H9 (cell line): ENCODE measurements around the gene ABHD16B. TPM values are rescaled to one million over a fixed set of nuclear protein-coding genes. Genes with fewer than 3 reads are reported as not detected.
A peak's percentile ranks its signal among the peaks of the same experiment; 100 is the strongest.

Experiments used
- DNase-seq: peaks from one replicate; pipeline ENCODE4 v3.0.0-alpha.2; 2017
- H2AFZ ChIP-seq: one replicate; pipeline ENCODE4 v1.6.1; 2013; ENCODE audit warnings: mild to moderate bottlenecking, low read length, control low read depth, moderate library complexity
- H2AK5ac ChIP-seq: 2 replicates; pipeline ENCODE4 v1.6.1; 2013; ENCODE audit warnings: low read length, control low read depth, mixed read lengths; ENCODE audit not compliant: insufficient read length
- H2BK120ac ChIP-seq: one replicate; pipeline ENCODE4 v1.6.1; 2013; ENCODE audit warnings: low read depth, mild to moderate bottlenecking, low read length, control low read depth, inconsistent platforms; ENCODE audit not compliant: poor library complexity, severe bottlenecking
- H2BK12ac ChIP-seq: 2 replicates; pipeline ENCODE4 v1.6.1; 2013; ENCODE audit warnings: low read length, control low read depth, mixed read lengths, low read depth; ENCODE audit not compliant: insufficient read length
- H2BK15ac ChIP-seq: 2 replicates; pipeline ENCODE4 v1.6.1; 2013; ENCODE audit warnings: low read depth, low read length, control low read depth
- H2BK20ac ChIP-seq: one replicate; pipeline ENCODE4 v1.6.1; 2013; ENCODE audit warnings: low read depth, mild to moderate bottlenecking, low read length, control low read depth, inconsistent platforms; ENCODE audit not compliant: poor library complexity, severe bottlenecking
- H2BK5ac ChIP-seq: 2 replicates; pipeline ENCODE4 v1.6.1; 2013; ENCODE audit warnings: low read length, control low read depth, mixed read lengths; ENCODE audit not compliant: insufficient read length
- H3K14ac ChIP-seq: 2 replicates; pipeline ENCODE4 v1.6.1; 2013; ENCODE audit warnings: low read length, control low read depth; ENCODE audit not compliant: insufficient read depth
- H3K18ac ChIP-seq: 2 replicates; pipeline ENCODE4 v1.6.1; 2013; ENCODE audit warnings: low read depth, mild to moderate bottlenecking, mixed read lengths, low read length, control low read depth; ENCODE audit not compliant: insufficient read length
- H3K23ac ChIP-seq: 2 replicates; pipeline ENCODE4 v1.6.1; 2013; ENCODE audit warnings: low read length, control low read depth, mixed read lengths, low read depth; ENCODE audit not compliant: insufficient read length
- H3K23me2 ChIP-seq: 2 replicates; pipeline ENCODE4 v1.6.1; 2013; ENCODE audit warnings: low read depth, mild to moderate bottlenecking, mixed read lengths, low read length, control low read depth; ENCODE audit not compliant: insufficient read length, poor library complexity, severe bottlenecking
- H3K27ac ChIP-seq: 2 replicates; pipeline ENCODE4 v1.5.1; 2013; ENCODE audit warnings: low read length, control low read depth, mixed read lengths, low read depth; ENCODE audit not compliant: insufficient read length
- H3K27me3 ChIP-seq: 2 replicates; pipeline ENCODE4 v1.6.1; 2013; ENCODE audit warnings: low read length, control low read depth, inconsistent platforms; ENCODE audit not compliant: insufficient read depth
- H3K4ac ChIP-seq: 2 replicates; pipeline ENCODE4 v1.6.1; 2013; ENCODE audit warnings: low read depth, mild to moderate bottlenecking, control low read depth, inconsistent platforms, low read length, moderate library complexity
- H3K4me1 ChIP-seq: 2 replicates; pipeline ENCODE4 v1.6.1; 2013; ENCODE audit warnings: low read length, control low read depth, inconsistent platforms; ENCODE audit not compliant: insufficient read depth
- H3K4me2 ChIP-seq: 2 replicates; pipeline ENCODE4 v1.6.1; 2013; ENCODE audit warnings: low read length, control low read depth, mixed read lengths; ENCODE audit not compliant: insufficient read length, insufficient read depth
- H3K56ac ChIP-seq: 2 replicates; pipeline ENCODE4 v1.6.1; 2013; ENCODE audit warnings: low read depth, mild to moderate bottlenecking, mixed read lengths, low read length, control low read depth; ENCODE audit not compliant: insufficient read length
- H3K79me1 ChIP-seq: 2 replicates; pipeline ENCODE4 v1.6.1; 2013; ENCODE audit warnings: low read depth, mild to moderate bottlenecking, moderate library complexity, low read length, control low read depth, inconsistent platforms; ENCODE audit not compliant: insufficient read depth, poor library complexity, severe bottlenecking
- H3K79me2 ChIP-seq: 2 replicates; pipeline ENCODE4 v1.6.1; 2013; ENCODE audit warnings: low read length, control low read depth, inconsistent platforms; ENCODE audit not compliant: insufficient read depth
- H3K9ac ChIP-seq: 2 replicates; pipeline ENCODE4 v1.6.1; 2013; ENCODE audit warnings: low read length, control low read depth, mixed read lengths; ENCODE audit not compliant: insufficient read length; ENCODE audit errors: extremely low read depth
- H3K9me3 ChIP-seq: one replicate; pipeline ENCODE4 v1.6.1; 2013; ENCODE audit warnings: low read depth, low read length, inconsistent platforms; ENCODE audit not compliant: control insufficient read depth
- H3T11ph ChIP-seq: one replicate; pipeline ENCODE4 v1.6.1; 2013; ENCODE audit warnings: mild to moderate bottlenecking, low read length, control low read depth, inconsistent platforms
- H4K20me1 ChIP-seq: one replicate; pipeline ENCODE4 v1.6.1; 2013; ENCODE audit not compliant: control insufficient read depth, insufficient read length, insufficient read depth
- H4K5ac ChIP-seq: 2 replicates; pipeline ENCODE4 v1.6.1; 2013; ENCODE audit warnings: low read depth, mild to moderate bottlenecking, mixed read lengths, low read length, control low read depth; ENCODE audit not compliant: insufficient read length
- H4K8ac ChIP-seq: replicated peaks from 2 replicates; pipeline ENCODE4 v1.6.1; 2013; ENCODE audit warnings: low read length, control low read depth, mixed read lengths, low read depth; ENCODE audit not compliant: insufficient read length
- H4K91ac ChIP-seq: 2 replicates; pipeline ENCODE4 v1.6.1; 2013; ENCODE audit warnings: low read depth, mild to moderate bottlenecking, moderate library complexity, mixed read lengths, low read length, control low read depth; ENCODE audit not compliant: insufficient read length
- H3K27ac Mint-ChIP-seq, 3 experiments: 2 replicates in 2 of 3; 3 replicates in 1 of 3; pipeline ENCODE4 v1.8.0; 2020 to 2021; ENCODE audit warnings: mixed read lengths in 3 of 3, mild to moderate bottlenecking in 1 of 3, moderate library complexity in 1 of 3
- H3K27me3 Mint-ChIP-seq: 2 replicates; pipeline ENCODE4 v1.8.0; 2021; ENCODE audit warnings: low read depth, mild to moderate bottlenecking, moderate library complexity, mixed read lengths
- H3K36me3 Mint-ChIP-seq, 3 experiments: 2 replicates in 2 of 3; 3 replicates in 1 of 3; pipeline ENCODE4 v1.8.0; 2020 to 2021; ENCODE audit warnings: low read depth in 3 of 3, mixed read lengths in 3 of 3; ENCODE audit not compliant: insufficient read depth in 1 of 3
- H3K4me1 Mint-ChIP-seq, 2 experiments: 2 replicates each; pipeline ENCODE4 v1.8.0; 2020; ENCODE audit warnings: mixed read lengths in 2 of 2
- H3K4me3 Mint-ChIP-seq, 2 experiments: 2 replicates in 1 of 2; 3 replicates in 1 of 2; pipeline ENCODE4 v1.8.0; 2020 to 2021; ENCODE audit warnings: mild to moderate bottlenecking in 2 of 2, mixed read lengths in 2 of 2, moderate library complexity in 1 of 2
- H3K9me3 Mint-ChIP-seq, 2 experiments: 2 replicates in 1 of 2; 3 replicates in 1 of 2; pipeline ENCODE4 v1.8.0; 2020; ENCODE audit warnings: mild to moderate bottlenecking in 2 of 2, mixed read lengths in 2 of 2, moderate library complexity in 1 of 2
- CTCF ChIP-seq: fragments of 200-600 bp; sonication (generic); conservative IDR thresholded peaks from 3 replicates; pipeline ENCODE4 v1.8.0; 2021; ENCODE audit warnings: antibody characterized with exemption, mild to moderate bottlenecking
- WGBS: extraction: QIAGEN DNeasy Blood & Tissue Kit; methylation state at CpG from one replicate; pipeline ENCODE4 v1.1.7; 2013; ENCODE audit warnings: missing lambda C conversion rate, low lambda C conversion rate, mixed read lengths; ENCODE audit not compliant: insufficient read length; ENCODE audit errors: extremely low coverage; 5-methylcytosine and 5-hydroxymethylcytosine counted together
- total RNA-seq: library from RNA; stranded (reverse); gene quantifications from 2 replicates; pipeline ENCODE4 v1.2.1, GENCODE V29; 2021

Gene ABHD16B
- total RNA-seq, 1 experiment from 2014 or later = not detected

- DNase-seq = no peak
- Mint-ChIP-seq H3K27ac (no peak overlapping the region), H3K4me3 (no peak overlapping the region), H3K4me1 (peaks cover 14 to 17% of the 10 kb centered on the region in 2 experiments), H3K36me3 (no peaks in the 10 kb centered on the region), H3K27me3 (peaks cover 10% of the 10 kb centered on the region), H3K9me3 (no peaks in the 10 kb centered on the region)
- H3K56ac ChIP-seq = no peak overlapping the region
- TF ChIP-seq CTCF = no peak
- peak overlapping the region; percentile 15 for H3K18ac ChIP-seq
- H2BK5ac ChIP-seq = peak overlapping the region; percentile 3
- H4K8ac ChIP-seq = no peak overlapping the region
- no CpG with 5 or more reads among the region's 3 CpGs for WGBS
- H3K9ac ChIP-seq = no peak overlapping the region
- H2BK20ac ChIP-seq = no peak overlapping the region
- no peak overlapping the region for H3K4ac ChIP-seq
- no peaks in the 10 kb centered on the region for H3K9me3 ChIP-seq
- H2AK5ac ChIP-seq = no peak overlapping the region
- H3K79me2 ChIP-seq = no peaks in the 10 kb centered on the region
- H3K27me3 ChIP-seq = no peaks in the 10 kb centered on the region
- peak overlapping the region; percentile 44 for H3K4me2 ChIP-seq
- 0 out of 2 replicates have a peak overlapping the region, but pooled peaks have one; percentile 16 for H3K14ac ChIP-seq
- H3T11ph ChIP-seq = no peak overlapping the region
- H2BK120ac ChIP-seq = no peak overlapping the region
- no peak overlapping the region for H2BK12ac ChIP-seq
- H2AFZ ChIP-seq = no peak overlapping the region
- no peak overlapping the region for H3K23ac ChIP-seq
- H2BK15ac ChIP-seq = no peak overlapping the region
- H3K4me1 ChIP-seq = peaks cover 5% of the 10 kb centered on the region; the same call in 1 of the 2 replicates
- H3K27ac ChIP-seq = peak overlapping the region; percentile 24
- no peaks in the 10 kb centered on the region for H3K79me1 ChIP-seq
- no peak overlapping the region for H4K5ac ChIP-seq
- H3K23me2 ChIP-seq = peaks cover 5% of the 10 kb centered on the region
- no peak overlapping the region for H4K91ac ChIP-seq
- no peaks in the 10 kb centered on the region for H4K20me1 ChIP-seq
Observed at GRCh38 chr20:63846888-63847236, 14.4 kb upstream of the ABHD16B start.
